Measurements from ENCODE around the gene CMPK1.

GRCh38 chr1:47420547-47420946 is 87.0 kb downstream of the CMPK1 start:
- TF ChIP-seq CTCF (conservative IDR thresholded peaks at IDR 0.05; ENCODE audit: low read depth, low read length) (no peak), USF2 (IDR thresholded peaks at IDR 0.05; ENCODE audit: low read depth, low read length) (no peak), POLR2A (IDR thresholded peaks at IDR 0.05; ENCODE audit: low read depth, low read length) (no peak)
